SHP77 treated with DMSO at 0.1 percent for 48 hours (cell line): ENCODE data around the gene AP1S1.
"Not testable (repeated sequence)": the region's sequence is repeated elsewhere in the genome, so short reads cannot be mapped to it uniquely, and the experiment has no call there.

Source experiments
- DNase-seq: peaks from one replicate; lab custom pipeline; 2025; lab: John Stamatoyannopoulos, UW

Gene AP1S1

GRCh38 chr7:101201695-101202602, 47.7 kb downstream of the AP1S1 start:
- no peak for DNase-seq

GRCh38 chr7:101202603-101202918, 48.3 kb downstream of the AP1S1 start:
- DNase-seq: no peak

- not testable (repeated sequence) for DNase-seq
Measured at GRCh38 chr7:101203740-101204738, 49.8 kb downstream of the AP1S1 start.

- no peak for DNase-seq
Measured at GRCh38 chr7:101205901-101206664, 51.8 kb downstream of the AP1S1 start.

GRCh38 chr7:101206665-101207042, 52.4 kb downstream of the AP1S1 start:
- DNase-seq: no peak

GRCh38 chr7:101207459-101207858, 53.2 kb downstream of the AP1S1 start:
- no peak for DNase-seq

- no peak for DNase-seq
Measured at GRCh38 chr7:101208794-101209193, 54.5 kb downstream of the AP1S1 start.

- DNase-seq: no peak
Measured at GRCh38 chr7:101210143-101210542, 55.9 kb downstream of the AP1S1 start.
